Astrocyte (in vitro differentiated cells and primary cell): ENCODE results near the gene TRIM67. TPM values are rescaled to one million over a fixed set of nuclear protein-coding genes. Genes with fewer than 3 reads are reported as not detected.

Source experiments
- DNase-seq: peaks from one replicate; pipeline ENCODE4 v3.0.0-alpha.2; 2010; ENCODE audit warnings: low read depth
- FAIRE-seq: peaks from 2 replicates; lab custom pipeline; 2011; peaks lifted over from hg19 to GRCh38; lab: Jason Lieb, UNC
- H2AFZ ChIP-seq: 2 replicates; pipeline ENCODE4 v1.6.0; 2012; ENCODE audit warnings: low read depth, low read length, inconsistent platforms
- H3K27ac ChIP-seq: 2 replicates; pipeline ENCODE4 v1.5.1; 2011; ENCODE audit warnings: low read depth, low read length, inconsistent platforms
- H3K27me3 ChIP-seq: 2 replicates; pipeline ENCODE4 v1.6.0; 2011; ENCODE audit warnings: low read length, inconsistent platforms; ENCODE audit not compliant: insufficient read depth
- H3K36me3 ChIP-seq: 2 replicates; pipeline ENCODE4 v1.5.1; 2011; ENCODE audit warnings: low read length, inconsistent platforms; ENCODE audit not compliant: insufficient read depth
- H3K4me1 ChIP-seq: 2 replicates; pipeline ENCODE4 v1.5.1; 2011; ENCODE audit warnings: low read length, inconsistent platforms; ENCODE audit not compliant: insufficient read depth
- H3K4me2 ChIP-seq: 2 replicates; pipeline ENCODE4 v1.6.0; 2012; ENCODE audit warnings: low read length, inconsistent platforms
- H3K4me3 ChIP-seq: 2 replicates; pipeline ENCODE4 v1.5.1; 2011; ENCODE audit warnings: low read depth, mild to moderate bottlenecking, low read length, inconsistent platforms; ENCODE audit not compliant: insufficient read depth
- H3K79me2 ChIP-seq: 2 replicates; pipeline ENCODE4 v1.6.0; 2012; ENCODE audit warnings: mild to moderate bottlenecking, low read length, inconsistent platforms; ENCODE audit not compliant: insufficient read depth
- H3K9ac ChIP-seq: 2 replicates; pipeline ENCODE4 v1.6.0; 2012; ENCODE audit warnings: mild to moderate bottlenecking, low read length, inconsistent platforms
- H3K9me3 ChIP-seq: 2 replicates; pipeline ENCODE4 v1.5.1; 2012; ENCODE audit warnings: low read depth, mild to moderate bottlenecking, low read length, inconsistent platforms; ENCODE audit not compliant: insufficient read depth
- H4K20me1 ChIP-seq: 2 replicates; pipeline ENCODE4 v1.6.0; 2012; ENCODE audit warnings: low read length, inconsistent platforms; ENCODE audit not compliant: insufficient read depth
- H3K27ac Mint-ChIP-seq: one replicate; pipeline ENCODE4 v1.8.0; 2021; ENCODE audit warnings: mild to moderate bottlenecking, mixed read lengths; ENCODE audit not compliant: unreplicated experiment
- H3K27me3 Mint-ChIP-seq: one replicate; pipeline ENCODE4 v1.8.0; 2021; ENCODE audit warnings: low read depth, mixed read lengths; ENCODE audit not compliant: unreplicated experiment
- H3K36me3 Mint-ChIP-seq: one replicate; pipeline ENCODE4 v1.8.0; 2021; ENCODE audit warnings: low read depth, mixed read lengths; ENCODE audit not compliant: unreplicated experiment
- H3K4me1 Mint-ChIP-seq: one replicate; pipeline ENCODE4 v1.8.0; 2021; ENCODE audit warnings: low read depth, mixed read lengths; ENCODE audit not compliant: unreplicated experiment
- H3K4me3 Mint-ChIP-seq: one replicate; pipeline ENCODE4 v1.8.0; 2021; ENCODE audit warnings: mild to moderate bottlenecking, moderate library complexity, mixed read lengths; ENCODE audit not compliant: unreplicated experiment
- H3K9me3 Mint-ChIP-seq: one replicate; pipeline ENCODE4 v1.8.0; 2021; ENCODE audit warnings: mild to moderate bottlenecking, mixed read lengths; ENCODE audit not compliant: unreplicated experiment
- EZH2 ChIP-seq: IDR thresholded peaks from 2 replicates; pipeline ENCODE4 v1.6.1; 2012; ENCODE audit warnings: mild to moderate bottlenecking, low read length, inconsistent platforms; ENCODE audit not compliant: insufficient read depth
- total RNA-seq: library from RNA; stranded (reverse); gene quantifications from 2 replicates; pipeline ENCODE4 v1.2.1, GENCODE V29; 2021
- TF ChIP-seq, protein P1 (sequence below): IDR thresholded peaks from 2 replicates; pipeline ENCODE4 v1.5.1; 2011; ENCODE audit warnings: low read depth, mild to moderate bottlenecking, inconsistent platforms, low read length, moderate library complexity; ENCODE audit not compliant: insufficient read depth

Gene TRIM67
- total RNA-seq, 1 donor from 2014 or later: 0.89 TPM

- no peak for FAIRE-seq
- peak; percentile 67 for DNase-seq
- Histone ChIP-seq H4K20me1 (peaks cover 30% of the 10 kb centered on the region), H3K4me3 (peak within 1 kb of the TSS; percentile 96), H3K4me2 (peak within 1 kb of the TSS; percentile 93), H3K27me3 (no peaks in the 10 kb centered on the region), H3K4me1 (peaks cover 8% of the 10 kb centered on the region), H3K27ac (peak within 1 kb of the TSS; percentile 81), H3K9me3 (no peaks in the 10 kb centered on the region), H3K36me3 (peaks cover 12% of the 10 kb centered on the region), H3K79me2 (peaks cover 67% of the 10 kb centered on the region), H3K9ac (peak within 1 kb of the TSS; percentile 93), H2AFZ (peak within 1 kb of the TSS; percentile 97)
- peak within 1 kb of the TSS; percentile 99 for H3K4me3 Mint-ChIP-seq
- H3K27ac Mint-ChIP-seq: peak within 1 kb of the TSS; percentile 86
- H3K36me3 Mint-ChIP-seq: peaks cover 11% of the 10 kb centered on the region
- H3K4me1 Mint-ChIP-seq: peaks cover 19% of the 10 kb centered on the region
- TF ChIP-seq, protein P1, sequence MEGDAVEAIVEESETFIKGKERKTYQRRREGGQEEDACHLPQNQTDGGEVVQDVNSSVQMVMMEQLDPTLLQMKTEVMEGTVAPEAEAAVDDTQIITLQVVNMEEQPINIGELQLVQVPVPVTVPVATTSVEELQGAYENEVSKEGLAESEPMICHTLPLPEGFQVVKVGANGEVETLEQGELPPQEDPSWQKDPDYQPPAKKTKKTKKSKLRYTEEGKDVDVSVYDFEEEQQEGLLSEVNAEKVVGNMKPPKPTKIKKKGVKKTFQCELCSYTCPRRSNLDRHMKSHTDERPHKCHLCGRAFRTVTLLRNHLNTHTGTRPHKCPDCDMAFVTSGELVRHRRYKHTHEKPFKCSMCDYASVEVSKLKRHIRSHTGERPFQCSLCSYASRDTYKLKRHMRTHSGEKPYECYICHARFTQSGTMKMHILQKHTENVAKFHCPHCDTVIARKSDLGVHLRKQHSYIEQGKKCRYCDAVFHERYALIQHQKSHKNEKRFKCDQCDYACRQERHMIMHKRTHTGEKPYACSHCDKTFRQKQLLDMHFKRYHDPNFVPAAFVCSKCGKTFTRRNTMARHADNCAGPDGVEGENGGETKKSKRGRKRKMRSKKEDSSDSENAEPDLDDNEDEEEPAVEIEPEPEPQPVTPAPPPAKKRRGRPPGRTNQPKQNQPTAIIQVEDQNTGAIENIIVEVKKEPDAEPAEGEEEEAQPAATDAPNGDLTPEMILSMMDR: no peak
- TF ChIP-seq EZH2: no peak
- H3K9me3 Mint-ChIP-seq: no peaks in the 10 kb centered on the region
- no peaks in the 10 kb centered on the region for H3K27me3 Mint-ChIP-seq
These were observed 79.3 kb downstream of the TRIM67 start, which contains the start of gene GNPAT for GRCh38 chr1:231240883-231241735. Gene GNPAT, plus strand, starts transcription at chr1:231241212. Its CDS starts 167 bp downstream, at chr1:231241379.

GRCh38 chr1:231241750-231242149 is 79.9 kb downstream of the TRIM67 start:
- H3K79me2 ChIP-seq: peaks cover 72% of the 10 kb centered on the region
- TF ChIP-seq EZH2: no peak
- TF ChIP-seq, protein P1: no peak
- H2AFZ ChIP-seq: peak overlapping the region; percentile 97
- H3K9ac ChIP-seq: peak overlapping the region; percentile 93
- H4K20me1 ChIP-seq: peaks cover 35% of the 10 kb centered on the region
- H3K9me3 Mint-ChIP-seq: no peaks in the 10 kb centered on the region
- peaks cover 8% of the 10 kb centered on the region for H3K4me1 ChIP-seq
- H3K27ac ChIP-seq: peak overlapping the region; percentile 81
- peaks cover 11% of the 10 kb centered on the region for H3K36me3 Mint-ChIP-seq
- peaks cover 12% of the 10 kb centered on the region for H3K36me3 ChIP-seq
- FAIRE-seq (no peak), DNase-seq (no peak)
- peak overlapping the region; percentile 93 for H3K4me2 ChIP-seq
- H3K4me3 ChIP-seq: peak overlapping the region; percentile 96
- no peaks in the 10 kb centered on the region for H3K27me3 ChIP-seq
- no peaks in the 10 kb centered on the region for H3K27me3 Mint-ChIP-seq
- peaks cover 19% of the 10 kb centered on the region for H3K4me1 Mint-ChIP-seq
- peak overlapping the region; percentile 99 for H3K4me3 Mint-ChIP-seq
- no peaks in the 10 kb centered on the region for H3K9me3 ChIP-seq
- H3K27ac Mint-ChIP-seq: peak overlapping the region; percentile 79
